Measurements from ENCODE around the gene CD59.

CD59 gene

DNA sequence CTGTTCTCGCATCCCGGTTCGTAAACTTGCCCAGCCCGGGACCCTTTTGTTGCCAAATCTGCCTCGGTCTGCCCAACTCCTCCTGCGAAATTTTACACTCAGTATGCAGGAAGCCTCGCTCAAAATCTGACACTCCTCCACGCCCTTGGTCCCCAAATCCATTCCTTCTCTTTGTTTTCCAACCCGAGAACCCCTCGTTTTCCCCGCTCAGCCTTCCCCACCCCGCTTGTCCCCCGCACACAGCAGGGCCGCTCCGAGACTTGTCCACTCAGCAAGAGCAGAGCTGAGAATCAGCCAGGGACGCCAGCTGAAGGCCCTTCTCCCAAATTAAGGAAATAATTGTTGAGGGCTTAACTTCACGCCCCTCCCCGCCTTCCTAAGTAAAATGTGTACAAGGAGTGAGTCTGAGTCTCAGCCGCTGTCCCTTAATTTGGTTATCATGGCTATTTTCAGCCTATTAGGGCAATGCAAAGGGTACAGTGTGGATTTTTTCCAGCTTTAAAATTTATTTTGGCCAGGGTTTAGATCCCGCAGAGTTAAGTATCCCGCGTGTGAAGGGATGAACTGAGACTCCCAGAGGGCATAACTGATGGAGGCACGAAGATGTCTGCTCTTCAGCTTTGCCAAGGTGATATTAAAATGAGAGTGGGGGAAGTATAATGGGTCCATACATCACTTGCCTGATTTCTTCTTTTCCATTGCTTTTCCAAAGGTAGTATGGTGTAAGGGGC lies 38.7 kb upstream of the CD59 start:
- no peak for TF ChIP-seq CTCF (IDR thresholded peaks at IDR 0.05; ENCODE audit: low read depth, low read length)
- DNase-seq (ENCODE audit: extremely low read depth, low read depth) = no peak

DNA sequence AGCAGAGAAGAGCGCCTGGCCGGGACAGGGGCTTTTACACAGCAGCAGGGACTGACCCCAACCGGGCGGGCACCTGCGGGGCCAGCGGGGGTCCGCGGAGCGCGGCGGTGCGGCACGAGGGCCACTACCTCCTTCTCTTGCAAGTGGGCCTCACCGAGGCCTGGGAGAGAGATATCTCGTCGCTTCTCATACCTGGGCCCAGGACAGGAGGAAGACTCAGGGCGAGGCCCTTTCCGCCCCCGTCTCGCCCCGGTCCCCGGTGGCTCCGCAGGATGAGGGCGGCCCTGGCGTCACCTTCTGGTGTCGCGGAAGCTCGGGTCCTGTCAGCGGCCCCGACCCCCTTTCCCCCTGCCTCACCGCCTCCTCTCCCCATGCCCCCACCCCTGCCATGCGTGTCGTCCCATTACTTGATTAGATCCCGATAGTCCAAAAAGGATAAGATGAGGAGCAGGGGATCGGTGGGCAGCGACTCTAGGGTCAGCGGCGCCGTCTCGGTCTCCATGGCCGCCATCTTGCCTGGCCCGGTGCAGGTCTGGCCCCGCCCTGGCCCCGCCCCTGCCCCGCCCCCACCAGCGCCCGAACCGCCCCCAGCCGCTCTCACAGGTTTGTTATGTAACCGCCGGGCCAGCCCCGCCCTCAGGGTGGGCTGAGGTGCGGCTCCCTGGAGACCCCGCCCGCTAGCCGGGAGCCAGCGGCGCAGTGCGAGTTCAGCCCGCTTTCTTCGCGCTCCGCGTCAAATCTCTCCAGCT lies 37.9 kb upstream of the CD59 start, which contains the start of gene FBXO3:
FBXO3 (minus strand) TSS at position 534 of the 749 bp plus-strand sequence; CDS start at position 511, 23 bp downstream.
- DNase-seq (ENCODE audit: extremely low read depth, low read depth) = no peak
- TF ChIP-seq CTCF (IDR thresholded peaks at IDR 0.05; ENCODE audit: low read depth, low read length) = no peak

GRCh38 chr11:33773404-33773986 lies 37.3 kb upstream of the CD59 start:
- TF ChIP-seq CTCF (IDR thresholded peaks at IDR 0.05; ENCODE audit: low read depth, low read length) = no peak
- DNase-seq (ENCODE audit: extremely low read depth, low read depth) = no peak

- no peak for DNase-seq (ENCODE audit: extremely low read depth, low read depth)
- TF ChIP-seq CTCF (IDR thresholded peaks at IDR 0.05; ENCODE audit: low read depth, low read length) = no peak
Measured at GRCh38 chr11:33772870-33773269, 36.6 kb upstream of the CD59 start.

GRCh38 chr11:33772300-33772699 lies 36.1 kb upstream of the CD59 start:
- TF ChIP-seq CTCF (IDR thresholded peaks at IDR 0.05; ENCODE audit: low read depth, low read length) = no peak
- no peak for DNase-seq (ENCODE audit: extremely low read depth, low read depth)

- DNase-seq (ENCODE audit: extremely low read depth, low read depth) = no peak
- no peak for TF ChIP-seq CTCF (IDR thresholded peaks at IDR 0.05; ENCODE audit: low read depth, low read length)
Measured at GRCh38 chr11:33770236-33770635, 34.0 kb upstream of the CD59 start.

DNA sequence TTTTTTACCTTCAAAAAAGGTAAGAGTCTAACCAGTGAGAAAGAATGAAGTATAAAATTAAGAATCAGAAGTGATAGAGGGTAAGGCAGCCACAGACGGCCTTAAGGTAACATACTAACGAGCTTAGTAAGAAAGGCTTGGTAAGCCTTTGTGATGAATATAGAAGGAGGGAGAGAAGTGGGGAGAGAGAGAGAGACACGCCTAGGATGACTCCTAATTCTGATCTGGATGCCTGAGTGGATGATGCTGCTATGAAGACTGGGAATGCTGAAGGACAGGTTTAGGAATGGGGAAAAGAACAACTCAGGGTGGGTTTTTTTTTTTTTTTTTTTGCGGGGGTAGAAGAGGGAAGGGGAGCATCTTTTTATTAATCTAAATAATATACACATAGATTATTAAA lies 33.3 kb upstream of the CD59 start:
- TF ChIP-seq CTCF (IDR thresholded peaks at IDR 0.05; ENCODE audit: low read depth, low read length) = no peak
- no peak for DNase-seq (ENCODE audit: extremely low read depth, low read depth)

Data from AG09319 (cell line).